Activated CD8-positive, alpha-beta memory T cell treated with anti-CD3 and anti-CD28 coated beads, Interleukin-2, amount 10 ng/mL, durations not matched to agents 7 days and 5 days (primary cell): ENCODE data around the gene ZNF550. TPM values are rescaled to one million over a fixed set of nuclear protein-coding genes. Genes with fewer than 3 reads are reported as not detected.
"Not testable (repeated sequence)": the region's sequence is repeated elsewhere in the genome, so short reads cannot be mapped to it uniquely, and the experiment has no call there.

Source experiments
- ATAC-seq: fragments of 150-1000 bp; cut with Tn5 transposase; one replicate; pipeline ENCODE4 v1.10.0; 2021; ENCODE audit warnings: moderate library complexity
- CTCF ChIA-PET: fragments of 350-600 bp; sonication (Branson Sonifier 250); formaldehyde crosslinking; loops from one replicate; lab custom pipeline; 2021; ENCODE audit warnings: antibody characterized with exemption; lab: Charles Lee
- DNase-seq: peaks from one replicate; pipeline ENCODE4 v3.0.0-alpha.2; 2020
- H3K27ac Mint-ChIP-seq: one replicate; pipeline ENCODE4 v1.8.0; 2021; ENCODE audit warnings: mild to moderate bottlenecking, mixed read lengths
- H3K27me3 Mint-ChIP-seq: one replicate; pipeline ENCODE4 v1.8.0; 2021; ENCODE audit warnings: mixed read lengths
- H3K36me3 Mint-ChIP-seq: one replicate; pipeline ENCODE4 v1.8.0; 2021; ENCODE audit warnings: mild to moderate bottlenecking, mixed read lengths
- H3K4me1 Mint-ChIP-seq: one replicate; pipeline ENCODE4 v1.8.0; 2021; ENCODE audit warnings: mixed read lengths
- H3K4me3 Mint-ChIP-seq: one replicate; pipeline ENCODE4 v1.8.0; 2021; ENCODE audit warnings: mild to moderate bottlenecking, moderate library complexity, mixed read lengths
- H3K9me3 Mint-ChIP-seq: one replicate; pipeline ENCODE4 v1.8.0; 2022; ENCODE audit warnings: low read depth, mixed read lengths
- total RNA-seq, 2 experiments: library from RNA; stranded (reverse); gene quantifications; one replicate each; pipeline ENCODE4 v1.2.3, GENCODE V29; 2021

ZNF550 gene
- total RNA-seq, 2 experiments from 2014 or later: 13.7 to 14.2 TPM

DNA sequence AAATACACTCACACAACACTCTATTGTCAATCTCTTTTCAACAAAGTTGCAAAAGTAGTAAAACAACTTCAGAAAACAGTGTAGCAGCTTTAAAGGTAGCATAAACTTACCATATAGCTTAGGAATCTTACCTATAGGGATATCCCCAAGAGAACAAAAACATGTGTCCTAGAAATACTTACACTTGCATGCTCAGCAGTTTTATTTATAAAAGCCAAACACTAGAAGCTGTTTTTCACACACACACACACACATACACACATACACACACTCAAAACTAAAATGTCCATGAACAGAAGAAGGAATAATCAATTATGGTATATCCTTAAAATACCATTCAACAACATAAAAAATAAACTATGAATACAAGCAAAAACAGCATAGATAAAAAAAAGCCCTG lies 48.2 kb downstream of the ZNF550 start:
- Mint-ChIP-seq H3K36me3 (peaks cover 71% of the 10 kb centered on the region), H3K27me3 (no peaks in the 10 kb centered on the region), H3K9me3 (peaks cover 54% of the 10 kb centered on the region), H3K4me3 (no peak overlapping the region), H3K4me1 (no peaks in the 10 kb centered on the region), H3K27ac (no peak overlapping the region)
- DNase-seq: no peak
- CTCF ChIA-PET: no interaction called here
- no peak for ATAC-seq

- Mint-ChIP-seq H3K4me1 (peaks cover 3% of the 10 kb centered on the region), H3K27me3 (no peaks in the 10 kb centered on the region), H3K4me3 (no peak overlapping the region), H3K27ac (no peak overlapping the region), H3K9me3 (peaks cover 43% of the 10 kb centered on the region), H3K36me3 (peaks cover 73% of the 10 kb centered on the region)
- ATAC-seq (no peak), DNase-seq (no peak)
- CTCF ChIA-PET: no interaction called here
Measured at GRCh38 chr19:57506163-57506562, 53.5 kb downstream of the ZNF550 start.

DNA sequence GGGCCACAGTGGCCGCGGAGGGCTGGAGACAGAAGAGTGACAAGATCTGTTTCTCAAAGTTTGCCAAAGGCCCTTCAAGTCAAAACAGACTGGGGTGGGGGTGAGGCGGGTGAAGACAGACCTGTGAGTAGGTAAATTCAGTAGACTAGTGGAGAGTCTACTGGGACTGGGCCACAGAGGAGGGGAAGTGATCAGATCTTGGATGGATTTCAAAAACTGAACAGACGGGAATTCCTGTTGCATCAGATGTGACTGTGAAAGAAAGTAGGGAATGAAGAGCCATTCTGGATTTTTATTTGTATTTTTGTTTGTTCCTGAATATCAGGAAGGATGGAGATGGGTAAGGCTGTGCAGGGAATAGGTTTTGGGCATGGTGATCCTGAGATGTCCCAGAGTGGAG lies 59.3 kb downstream of the ZNF550 start:
- ATAC-seq, H3K27me3 Mint-ChIP-seq, CTCF ChIA-PET, DNase-seq: not testable (repeated sequence)
- H3K9me3 Mint-ChIP-seq: peaks cover 35% of the 10 kb centered on the region
- H3K4me3 Mint-ChIP-seq: peak overlapping the region; percentile 77
- H3K4me1 Mint-ChIP-seq: peaks cover 17% of the 10 kb centered on the region
- peaks cover 59% of the 10 kb centered on the region for H3K36me3 Mint-ChIP-seq
- H3K27ac Mint-ChIP-seq: peak overlapping the region; percentile 79

GRCh38 chr19:57499680-57500395 lies 59.8 kb downstream of the ZNF550 start, which contains the start of gene ZNF773:
Gene ZNF773, plus strand, starts transcription at chr19:57499938. Its CDS starts 143 bp downstream, at chr19:57500081.
- CTCF ChIA-PET, H3K27me3 Mint-ChIP-seq: not testable (repeated sequence)
- peaks cover 58% of the 10 kb centered on the region for H3K36me3 Mint-ChIP-seq
- peaks cover 17% of the 10 kb centered on the region for H3K4me1 Mint-ChIP-seq
- peak; percentile 98 for DNase-seq
- peak; percentile 96 for ATAC-seq
- H3K27ac Mint-ChIP-seq: peak within 1 kb of the TSS; percentile 92
- peak within 1 kb of the TSS; percentile 77 for H3K4me3 Mint-ChIP-seq
- peaks cover 35% of the 10 kb centered on the region for H3K9me3 Mint-ChIP-seq

DNA sequence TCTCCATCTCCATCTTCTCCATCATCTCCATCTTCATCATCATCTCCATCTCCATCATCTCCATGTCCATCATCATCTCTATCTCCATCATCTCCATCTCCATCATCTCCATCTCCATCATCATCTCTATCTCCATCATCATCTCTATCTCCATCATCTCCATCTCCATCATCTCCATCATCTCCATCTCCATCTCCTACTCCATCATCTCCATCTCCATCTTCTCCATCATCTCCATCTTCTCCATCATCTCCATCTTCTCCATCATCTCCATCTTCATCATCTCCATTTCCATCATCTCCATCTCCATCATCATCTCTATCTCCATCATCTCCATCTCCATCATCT lies 60.4 kb downstream of the ZNF550 start:
- DNase-seq, CTCF ChIA-PET, H3K27me3 Mint-ChIP-seq, ATAC-seq: not testable (repeated sequence)
- peaks cover 58% of the 10 kb centered on the region for H3K36me3 Mint-ChIP-seq
- H3K9me3 Mint-ChIP-seq: peaks cover 37% of the 10 kb centered on the region
- peak overlapping the region; percentile 77 for H3K4me3 Mint-ChIP-seq
- H3K27ac Mint-ChIP-seq: peak overlapping the region; percentile 92
- H3K4me1 Mint-ChIP-seq: peaks cover 17% of the 10 kb centered on the region

- DNase-seq, ATAC-seq, H3K27ac Mint-ChIP-seq, CTCF ChIA-PET, H3K27me3 Mint-ChIP-seq: not testable (repeated sequence)
- Mint-ChIP-seq H3K4me1 (peaks cover 12% of the 10 kb centered on the region), H3K9me3 (peaks cover 17% of the 10 kb centered on the region), H3K36me3 (peaks cover 54% of the 10 kb centered on the region), H3K4me3 (peak overlapping the region; percentile 62)
Measured at GRCh38 chr19:57488299-57488644, 71.4 kb downstream of the ZNF550 start.

DNA sequence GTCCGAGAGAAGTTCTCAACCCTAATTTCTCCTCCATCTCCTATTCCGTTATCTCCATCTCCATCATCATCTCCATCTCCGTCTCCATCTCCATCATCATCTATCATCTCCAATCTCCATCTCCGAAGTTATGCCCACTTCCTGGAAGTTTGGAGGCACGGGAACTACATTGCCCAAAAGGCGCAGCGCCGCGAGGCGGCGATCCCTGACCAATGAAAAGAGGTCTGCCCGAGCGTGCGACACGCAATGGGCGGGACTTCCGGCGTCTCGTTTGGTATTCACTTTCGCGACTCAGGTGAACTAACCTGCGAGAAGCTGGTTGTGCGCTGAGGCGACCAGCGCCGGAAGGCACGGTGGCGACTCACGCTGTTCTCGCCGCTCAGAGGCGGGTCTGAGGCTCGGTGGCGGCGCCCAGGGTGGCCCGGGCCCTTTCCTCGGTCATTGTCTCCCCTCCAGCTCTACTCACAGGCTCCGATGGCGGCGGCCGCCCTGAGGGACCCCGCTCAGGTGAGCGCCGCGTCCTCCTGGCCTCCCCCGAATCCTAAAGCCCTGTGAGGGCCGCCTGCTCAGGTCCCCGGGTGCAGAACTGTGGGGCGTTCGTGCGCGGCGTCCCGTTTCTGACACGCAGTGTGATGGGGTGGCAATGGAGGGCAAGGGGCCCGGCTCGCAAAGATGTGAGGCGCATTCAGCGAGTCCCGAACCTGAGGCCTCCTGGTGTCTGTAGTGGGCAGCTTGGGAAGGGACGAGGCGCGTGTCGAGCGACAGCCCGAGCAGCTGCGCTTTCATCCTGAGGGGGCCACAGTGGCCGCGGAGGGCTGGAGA lies 72.0 kb downstream of the ZNF550 start, which contains the start of gene ZNF419:
ZNF419 (plus strand) TSS at position 274 of the 822 bp plus-strand sequence; CDS start at position 475, 201 bp downstream.
- not testable (repeated sequence) for H3K27me3 Mint-ChIP-seq
- H3K9me3 Mint-ChIP-seq: peaks cover 17% of the 10 kb centered on the region
- H3K4me1 Mint-ChIP-seq: peaks cover 12% of the 10 kb centered on the region
- DNase-seq (peak; percentile 94), ATAC-seq (peak; percentile 97)
- CTCF ChIA-PET: interaction anchor here (1.0 to 1.2 kb wide), 3 partner anchors 9 to 10 kb away, joined by 3 to 5 read pairs (median 5); partner anchors contain the start of gene ZNF772
- H3K36me3 Mint-ChIP-seq: peaks cover 48% of the 10 kb centered on the region
- peak within 1 kb of the TSS; percentile 62 for H3K4me3 Mint-ChIP-seq
- peak within 1 kb of the TSS; percentile 64 for H3K27ac Mint-ChIP-seq

Other genes starting within 250 kb of the ZNF550 start
- 1 to 10 TPM; 8.8 to 9.4 TPM for gene ZNF543, start 239.4 kb downstream of the ZNF550 start, total RNA-seq
- 10 to 100 TPM in 1 of 2 experiments, 1 to 10 TPM in 1; 9.3 to 10.2 TPM for gene ZNF304, start 208.6 kb downstream of the ZNF550 start, total RNA-seq
- gene TRAPPC2B, start 196.3 kb downstream of the ZNF550 start, total RNA-seq: 10 to 100 TPM in 1 of 2 experiments, 1 to 10 TPM in 1; 9.8 to 11.2 TPM
- 1 to 10 TPM; 3.5 to 4.4 TPM for gene ZNF547, start 196.3 kb downstream of the ZNF550 start, total RNA-seq
- 10 to 100 TPM; 23.8 to 28.8 TPM for gene ZNF548, start 170.0 kb downstream of the ZNF550 start, total RNA-seq
- gene ZNF17, start 148.7 kb downstream of the ZNF550 start, total RNA-seq: 10 to 100 TPM; 14.3 to 14.6 TPM
- 10 to 100 TPM; 13.1 to 13.3 TPM for gene ZNF749, start 124.5 kb downstream of the ZNF550 start, total RNA-seq
- under 1 TPM; 0.15 to 0.28 TPM for gene VN1R1, start 102.7 kb downstream of the ZNF550 start, total RNA-seq
- gene ZNF772, start 82.3 kb downstream of the ZNF550 start, total RNA-seq: 1 to 10 TPM; 7.7 to 8.8 TPM
- 10 to 100 TPM; 10.1 to 10.5 TPM for gene ZNF419, start 72.1 kb downstream of the ZNF550 start, total RNA-seq
- gene ZNF773, start 59.9 kb downstream of the ZNF550 start, total RNA-seq: 1 to 10 TPM; 8.5 to 9.7 TPM
- gene ZNF549, start 32.5 kb downstream of the ZNF550 start, total RNA-seq: 1 to 10 TPM; 6.6 to 6.7 TPM
- 1 to 10 TPM; 5.3 to 5.7 TPM for gene ZNF416, start 19.0 kb upstream of the ZNF550 start, total RNA-seq
- gene ZIK1, start 24.3 kb upstream of the ZNF550 start, total RNA-seq: 10 to 100 TPM; 10.6 to 11.5 TPM
- gene ZNF530, start 40.0 kb upstream of the ZNF550 start, total RNA-seq: 10 to 100 TPM; 10.6 to 12.4 TPM
- 10 to 100 TPM; 17.8 to 19.0 TPM for gene ZNF134, start 54.4 kb upstream of the ZNF550 start, total RNA-seq
- 10 to 100 TPM; 14.2 to 15.1 TPM for gene ZNF211, start 73.3 kb upstream of the ZNF550 start, total RNA-seq
- gene ZSCAN4, start 109.1 kb upstream of the ZNF550 start, total RNA-seq: not detected
- 10 to 100 TPM; 13.3 to 16.7 TPM for gene ZNF551, start 122.1 kb upstream of the ZNF550 start, total RNA-seq
- 1 to 10 TPM; 4.0 to 5.6 TPM for gene ZNF154, start 149.3 kb upstream of the ZNF550 start, total RNA-seq
- 10 to 100 TPM; 13.0 to 13.8 TPM for gene ZNF671, start 167.8 kb upstream of the ZNF550 start, total RNA-seq
- gene ZNF776, start 187.0 kb upstream of the ZNF550 start, total RNA-seq: 10 to 100 TPM; 15.4 to 18.1 TPM
- gene ZNF586, start 209.8 kb upstream of the ZNF550 start, total RNA-seq: 10 to 100 TPM; 20.4 to 23.0 TPM